MM.1S (cell line): Measurements from ENCODE around the gene FOXL1.

Source experiments
- DNase-seq: peaks from one replicate; pipeline ENCODE4 v3.0.0-alpha.2; 2015
- H2AFZ ChIP-seq: fragments of 300-600 bp; sonication (generic); 2 replicates; pipeline ENCODE4 v1.6.0; 2016; ENCODE audit warnings: antibody characterized with exemption, low read length
- H3F3A ChIP-seq: fragments of 300-600 bp; sonication (generic); 2 replicates; pipeline ENCODE4 v1.6.1; 2016; ENCODE audit warnings: mild to moderate bottlenecking, antibody characterized with exemption, low read length, moderate library complexity, mixed read lengths; ENCODE audit not compliant: insufficient read depth
- H3K27ac ChIP-seq: fragments of 300-600 bp; sonication (generic); 2 replicates; pipeline ENCODE4 v1.5.1; 2016; ENCODE audit warnings: mild to moderate bottlenecking, low read length
- H3K27me3 ChIP-seq: fragments of 300-600 bp; sonication (generic); replicated peaks from 2 replicates; pipeline ENCODE4 v1.6.0; 2016; ENCODE audit warnings: low read length; ENCODE audit not compliant: insufficient read depth
- H3K36me3 ChIP-seq: fragments of 300-600 bp; sonication (generic); replicated peaks from 2 replicates; pipeline ENCODE4 v1.6.1; 2016; ENCODE audit warnings: mild to moderate bottlenecking, low read length, mixed read lengths; ENCODE audit not compliant: insufficient read depth
- H3K4me1 ChIP-seq: fragments of 300-600 bp; sonication (generic); 2 replicates; pipeline ENCODE4 v1.6.1; 2016; ENCODE audit warnings: low read length, mixed read lengths
- H3K4me2 ChIP-seq: fragments of 300-600 bp; sonication (generic); 2 replicates; pipeline ENCODE4 v1.6.0; 2016; ENCODE audit warnings: low read depth, low read length
- H3K4me3 ChIP-seq: fragments of 300-600 bp; sonication (generic); 2 replicates; pipeline ENCODE4 v1.5.1; 2016; ENCODE audit warnings: low read length, mixed read lengths
- H3K79me2 ChIP-seq: fragments of 300-600 bp; sonication (generic); 2 replicates; pipeline ENCODE4 v1.6.1; 2016; ENCODE audit warnings: mixed run types, low read length, mixed read lengths
- H3K9ac ChIP-seq: fragments of 300-600 bp; sonication (generic); 2 replicates; pipeline ENCODE4 v1.6.1; 2016; ENCODE audit warnings: low read length, mixed read lengths
- H3K9me2 ChIP-seq: fragments of 300-600 bp; sonication (generic); replicated peaks from 2 replicates; pipeline ENCODE4 v1.6.1; 2016; ENCODE audit warnings: mild to moderate bottlenecking, low read length, mixed read lengths; ENCODE audit not compliant: insufficient read depth
- H3K9me3 ChIP-seq: fragments of 300-600 bp; sonication (generic); replicated peaks from 2 replicates; pipeline ENCODE4 v1.6.1; 2016; ENCODE audit warnings: mild to moderate bottlenecking, low read length, mixed read lengths; ENCODE audit not compliant: insufficient read depth
- H4K20me1 ChIP-seq: fragments of 300-600 bp; sonication (generic); 2 replicates; pipeline ENCODE4 v1.6.1; 2016; ENCODE audit warnings: mild to moderate bottlenecking, low read length, moderate library complexity, mixed read lengths; ENCODE audit not compliant: insufficient read depth
- EZH2 ChIP-seq: fragments of 300-600 bp; sonication (generic); optimal IDR thresholded peaks from 2 replicates; pipeline ENCODE3; 2017; ENCODE audit warnings: low read depth, mild to moderate bottlenecking, antibody characterized with exemption, low read length, mixed read lengths
- EZH2phosphoT487 ChIP-seq: fragments of 300-600 bp; sonication (generic); IDR thresholded peaks from 2 replicates; pipeline ENCODE4 v1.6.1; 2018; ENCODE audit warnings: antibody characterized with exemption, low read length
- TF ChIP-seq, protein P1 (sequence below): fragments of 300-600 bp; sonication (generic); IDR thresholded peaks from 2 replicates; pipeline ENCODE4 v1.5.1; 2016; ENCODE audit warnings: antibody characterized with exemption, low read length, mixed read lengths

Gene FOXL1

DNA sequence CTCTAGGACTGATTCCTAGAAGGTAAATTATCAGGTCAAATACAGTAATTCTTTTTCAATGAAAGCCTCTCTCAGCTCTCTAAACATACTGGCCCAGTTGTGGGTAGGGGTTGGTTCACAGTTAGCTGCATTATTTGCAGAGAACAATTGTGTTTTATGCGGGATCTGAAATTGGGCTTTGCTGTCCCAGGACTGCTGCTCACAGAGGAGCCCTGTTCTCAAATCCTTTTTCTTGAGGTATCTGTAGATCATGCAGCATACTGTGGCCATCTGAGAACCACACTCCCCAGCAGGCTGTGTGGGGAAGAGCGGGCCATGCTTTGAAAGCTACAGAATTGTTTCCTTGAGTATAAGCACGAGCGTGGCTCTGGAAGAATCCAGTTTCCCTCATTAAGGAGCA, 40.9 kb upstream of the FOXL1 start:
- DNase-seq: no peak
- no peak overlapping the region for H3K4me3 ChIP-seq
- no peak overlapping the region for H2AFZ ChIP-seq
- H3K9me3 ChIP-seq: no peaks in the 10 kb centered on the region
- no peak overlapping the region for H3K4me2 ChIP-seq
- no peaks in the 10 kb centered on the region for H3K79me2 ChIP-seq
- no peaks in the 10 kb centered on the region for H3K36me3 ChIP-seq
- no peaks in the 10 kb centered on the region for H3F3A ChIP-seq
- H4K20me1 ChIP-seq: no peaks in the 10 kb centered on the region
- no peak overlapping the region for H3K9ac ChIP-seq
- no peaks in the 10 kb centered on the region for H3K4me1 ChIP-seq
- H3K9me2 ChIP-seq: no peaks in the 10 kb centered on the region
- TF ChIP-seq EZH2 (no peak), EZH2phosphoT487 (no peak)
- TF ChIP-seq, protein P1, sequence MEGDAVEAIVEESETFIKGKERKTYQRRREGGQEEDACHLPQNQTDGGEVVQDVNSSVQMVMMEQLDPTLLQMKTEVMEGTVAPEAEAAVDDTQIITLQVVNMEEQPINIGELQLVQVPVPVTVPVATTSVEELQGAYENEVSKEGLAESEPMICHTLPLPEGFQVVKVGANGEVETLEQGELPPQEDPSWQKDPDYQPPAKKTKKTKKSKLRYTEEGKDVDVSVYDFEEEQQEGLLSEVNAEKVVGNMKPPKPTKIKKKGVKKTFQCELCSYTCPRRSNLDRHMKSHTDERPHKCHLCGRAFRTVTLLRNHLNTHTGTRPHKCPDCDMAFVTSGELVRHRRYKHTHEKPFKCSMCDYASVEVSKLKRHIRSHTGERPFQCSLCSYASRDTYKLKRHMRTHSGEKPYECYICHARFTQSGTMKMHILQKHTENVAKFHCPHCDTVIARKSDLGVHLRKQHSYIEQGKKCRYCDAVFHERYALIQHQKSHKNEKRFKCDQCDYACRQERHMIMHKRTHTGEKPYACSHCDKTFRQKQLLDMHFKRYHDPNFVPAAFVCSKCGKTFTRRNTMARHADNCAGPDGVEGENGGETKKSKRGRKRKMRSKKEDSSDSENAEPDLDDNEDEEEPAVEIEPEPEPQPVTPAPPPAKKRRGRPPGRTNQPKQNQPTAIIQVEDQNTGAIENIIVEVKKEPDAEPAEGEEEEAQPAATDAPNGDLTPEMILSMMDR: no peak
- H3K27me3 ChIP-seq: no peaks in the 10 kb centered on the region
- no peak overlapping the region for H3K27ac ChIP-seq

DNA sequence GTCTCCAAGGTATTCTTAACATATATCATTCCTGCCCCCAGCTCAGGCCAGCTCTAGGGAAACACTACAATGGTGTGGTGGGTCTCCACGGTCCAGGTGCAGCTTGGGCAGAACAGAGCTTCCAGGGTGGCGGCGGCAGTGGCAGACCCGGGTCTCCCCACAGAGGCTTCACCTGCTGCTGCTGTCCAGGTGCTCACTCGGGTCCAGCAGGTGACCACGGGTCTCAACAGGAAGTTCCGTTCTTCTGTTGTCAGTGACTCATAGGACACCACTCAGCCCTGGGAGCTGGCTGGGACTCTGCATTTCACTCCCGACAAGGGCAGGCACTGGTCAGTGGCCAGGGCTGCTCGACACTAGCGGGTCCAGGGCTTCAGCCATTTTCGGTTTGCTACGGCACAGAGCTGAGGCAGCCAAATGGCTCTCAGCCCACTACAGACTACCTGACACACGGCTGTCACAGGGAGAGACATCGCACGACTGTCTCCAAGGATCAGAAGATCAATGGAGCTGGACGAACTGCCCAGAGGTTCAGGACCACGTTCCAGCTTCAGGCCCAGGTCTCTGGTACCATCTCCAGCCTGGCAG, 40.1 kb upstream of the FOXL1 start:
- H3K27ac ChIP-seq: no peak overlapping the region
- H3F3A ChIP-seq: no peaks in the 10 kb centered on the region
- no peaks in the 10 kb centered on the region for H4K20me1 ChIP-seq
- H3K9ac ChIP-seq: no peak overlapping the region
- H3K4me3 ChIP-seq: no peak overlapping the region
- no peaks in the 10 kb centered on the region for H3K27me3 ChIP-seq
- no peak for DNase-seq
- H3K36me3 ChIP-seq: no peaks in the 10 kb centered on the region
- H2AFZ ChIP-seq: no peak overlapping the region
- H3K9me2 ChIP-seq: no peaks in the 10 kb centered on the region
- no peaks in the 10 kb centered on the region for H3K4me1 ChIP-seq
- no peaks in the 10 kb centered on the region for H3K79me2 ChIP-seq
- TF ChIP-seq, protein P1: no peak
- TF ChIP-seq EZH2 (no peak), EZH2phosphoT487 (no peak)
- no peak overlapping the region for H3K4me2 ChIP-seq
- H3K9me3 ChIP-seq: no peaks in the 10 kb centered on the region

DNA sequence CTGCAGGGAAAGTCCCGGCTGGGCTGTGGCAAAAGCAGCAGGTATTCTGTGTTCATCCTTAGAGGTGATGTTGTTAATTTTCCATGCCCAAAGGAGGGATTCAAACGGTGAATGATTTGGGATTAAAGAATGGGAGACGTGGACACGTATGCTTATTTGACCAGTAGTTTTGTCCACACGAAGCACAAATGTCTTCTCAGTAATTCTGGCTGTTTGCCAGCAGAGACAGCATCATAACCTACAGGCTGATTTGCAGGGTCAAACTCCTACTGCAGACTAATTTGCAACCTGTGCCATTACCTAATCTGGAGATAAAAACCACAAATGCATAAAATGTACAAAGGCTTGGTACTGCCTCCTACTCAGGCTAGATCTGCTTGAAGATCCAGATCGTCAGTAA, 37.5 kb upstream of the FOXL1 start:
- no peaks in the 10 kb centered on the region for H3K36me3 ChIP-seq
- H3K4me1 ChIP-seq: no peaks in the 10 kb centered on the region
- H3K9ac ChIP-seq: no peak overlapping the region

More for the DNA sequence above, 37.5 kb upstream of the FOXL1 start:
- no peaks in the 10 kb centered on the region for H4K20me1 ChIP-seq
- no peak for DNase-seq
- no peak overlapping the region for H3K4me3 ChIP-seq
- H3K9me2 ChIP-seq: no peaks in the 10 kb centered on the region
- H3K27ac ChIP-seq: no peak overlapping the region
- TF ChIP-seq, protein P1: no peak
- no peak for TF ChIP-seq EZH2phosphoT487
- TF ChIP-seq EZH2: no peak
- no peaks in the 10 kb centered on the region for H3K9me3 ChIP-seq
- H2AFZ ChIP-seq: no peak overlapping the region
- H3K27me3 ChIP-seq: no peaks in the 10 kb centered on the region
- no peak overlapping the region for H3K4me2 ChIP-seq
- no peaks in the 10 kb centered on the region for H3K79me2 ChIP-seq
- no peaks in the 10 kb centered on the region for H3F3A ChIP-seq
